H9 (cell line): ENCODE data around the gene DDX6. TPM values are rescaled to one million over a fixed set of nuclear protein-coding genes. Genes with fewer than 3 reads are reported as not detected.

Experiments used
- DNase-seq: peaks from one replicate; pipeline ENCODE4 v3.0.0-alpha.2; 2017
- H2AFZ ChIP-seq: one replicate; pipeline ENCODE4 v1.6.1; 2013; ENCODE audit warnings: mild to moderate bottlenecking, low read length, control low read depth, moderate library complexity
- H2AK5ac ChIP-seq: 2 replicates; pipeline ENCODE4 v1.6.1; 2013; ENCODE audit warnings: low read length, control low read depth, mixed read lengths; ENCODE audit not compliant: insufficient read length
- H2BK120ac ChIP-seq: one replicate; pipeline ENCODE4 v1.6.1; 2013; ENCODE audit warnings: low read depth, mild to moderate bottlenecking, low read length, control low read depth, inconsistent platforms; ENCODE audit not compliant: poor library complexity, severe bottlenecking
- H2BK12ac ChIP-seq: 2 replicates; pipeline ENCODE4 v1.6.1; 2013; ENCODE audit warnings: low read length, control low read depth, mixed read lengths, low read depth; ENCODE audit not compliant: insufficient read length
- H2BK15ac ChIP-seq: 2 replicates; pipeline ENCODE4 v1.6.1; 2013; ENCODE audit warnings: low read depth, low read length, control low read depth
- H2BK20ac ChIP-seq: one replicate; pipeline ENCODE4 v1.6.1; 2013; ENCODE audit warnings: low read depth, mild to moderate bottlenecking, low read length, control low read depth, inconsistent platforms; ENCODE audit not compliant: poor library complexity, severe bottlenecking
- H2BK5ac ChIP-seq: 2 replicates; pipeline ENCODE4 v1.6.1; 2013; ENCODE audit warnings: low read length, control low read depth, mixed read lengths; ENCODE audit not compliant: insufficient read length
- H3K14ac ChIP-seq: 2 replicates; pipeline ENCODE4 v1.6.1; 2013; ENCODE audit warnings: low read length, control low read depth; ENCODE audit not compliant: insufficient read depth
- H3K18ac ChIP-seq: 2 replicates; pipeline ENCODE4 v1.6.1; 2013; ENCODE audit warnings: low read depth, mild to moderate bottlenecking, mixed read lengths, low read length, control low read depth; ENCODE audit not compliant: insufficient read length
- H3K23ac ChIP-seq: 2 replicates; pipeline ENCODE4 v1.6.1; 2013; ENCODE audit warnings: low read length, control low read depth, mixed read lengths, low read depth; ENCODE audit not compliant: insufficient read length
- H3K23me2 ChIP-seq: 2 replicates; pipeline ENCODE4 v1.6.1; 2013; ENCODE audit warnings: low read depth, mild to moderate bottlenecking, mixed read lengths, low read length, control low read depth; ENCODE audit not compliant: insufficient read length, poor library complexity, severe bottlenecking
- H3K27ac ChIP-seq: 2 replicates; pipeline ENCODE4 v1.5.1; 2013; ENCODE audit warnings: low read length, control low read depth, mixed read lengths, low read depth; ENCODE audit not compliant: insufficient read length
- H3K27me3 ChIP-seq: 2 replicates; pipeline ENCODE4 v1.6.1; 2013; ENCODE audit warnings: low read length, control low read depth, inconsistent platforms; ENCODE audit not compliant: insufficient read depth
- H3K4ac ChIP-seq: 2 replicates; pipeline ENCODE4 v1.6.1; 2013; ENCODE audit warnings: low read depth, mild to moderate bottlenecking, control low read depth, inconsistent platforms, low read length, moderate library complexity
- H3K4me1 ChIP-seq: 2 replicates; pipeline ENCODE4 v1.6.1; 2013; ENCODE audit warnings: low read length, control low read depth, inconsistent platforms; ENCODE audit not compliant: insufficient read depth
- H3K4me2 ChIP-seq: 2 replicates; pipeline ENCODE4 v1.6.1; 2013; ENCODE audit warnings: low read length, control low read depth, mixed read lengths; ENCODE audit not compliant: insufficient read length, insufficient read depth
- H3K56ac ChIP-seq: 2 replicates; pipeline ENCODE4 v1.6.1; 2013; ENCODE audit warnings: low read depth, mild to moderate bottlenecking, mixed read lengths, low read length, control low read depth; ENCODE audit not compliant: insufficient read length
- H3K79me1 ChIP-seq: 2 replicates; pipeline ENCODE4 v1.6.1; 2013; ENCODE audit warnings: low read depth, mild to moderate bottlenecking, moderate library complexity, low read length, control low read depth, inconsistent platforms; ENCODE audit not compliant: insufficient read depth, poor library complexity, severe bottlenecking
- H3K79me2 ChIP-seq: 2 replicates; pipeline ENCODE4 v1.6.1; 2013; ENCODE audit warnings: low read length, control low read depth, inconsistent platforms; ENCODE audit not compliant: insufficient read depth
- H3K9ac ChIP-seq: 2 replicates; pipeline ENCODE4 v1.6.1; 2013; ENCODE audit warnings: low read length, control low read depth, mixed read lengths; ENCODE audit not compliant: insufficient read length; ENCODE audit errors: extremely low read depth
- H3K9me3 ChIP-seq: one replicate; pipeline ENCODE4 v1.6.1; 2013; ENCODE audit warnings: low read depth, low read length, inconsistent platforms; ENCODE audit not compliant: control insufficient read depth
- H3T11ph ChIP-seq: one replicate; pipeline ENCODE4 v1.6.1; 2013; ENCODE audit warnings: mild to moderate bottlenecking, low read length, control low read depth, inconsistent platforms
- H4K20me1 ChIP-seq: one replicate; pipeline ENCODE4 v1.6.1; 2013; ENCODE audit not compliant: control insufficient read depth, insufficient read length, insufficient read depth
- H4K5ac ChIP-seq: 2 replicates; pipeline ENCODE4 v1.6.1; 2013; ENCODE audit warnings: low read depth, mild to moderate bottlenecking, mixed read lengths, low read length, control low read depth; ENCODE audit not compliant: insufficient read length
- H4K8ac ChIP-seq: replicated peaks from 2 replicates; pipeline ENCODE4 v1.6.1; 2013; ENCODE audit warnings: low read length, control low read depth, mixed read lengths, low read depth; ENCODE audit not compliant: insufficient read length
- H4K91ac ChIP-seq: 2 replicates; pipeline ENCODE4 v1.6.1; 2013; ENCODE audit warnings: low read depth, mild to moderate bottlenecking, moderate library complexity, mixed read lengths, low read length, control low read depth; ENCODE audit not compliant: insufficient read length
- H3K27ac Mint-ChIP-seq, 3 experiments: 2 replicates in 2 of 3; 3 replicates in 1 of 3; pipeline ENCODE4 v1.8.0; 2020 to 2021; ENCODE audit warnings: mixed read lengths in 3 of 3, mild to moderate bottlenecking in 1 of 3, moderate library complexity in 1 of 3
- H3K27me3 Mint-ChIP-seq: 2 replicates; pipeline ENCODE4 v1.8.0; 2021; ENCODE audit warnings: low read depth, mild to moderate bottlenecking, moderate library complexity, mixed read lengths
- H3K36me3 Mint-ChIP-seq, 3 experiments: 2 replicates in 2 of 3; 3 replicates in 1 of 3; pipeline ENCODE4 v1.8.0; 2020 to 2021; ENCODE audit warnings: low read depth in 3 of 3, mixed read lengths in 3 of 3; ENCODE audit not compliant: insufficient read depth in 1 of 3
- H3K4me1 Mint-ChIP-seq, 2 experiments: 2 replicates each; pipeline ENCODE4 v1.8.0; 2020; ENCODE audit warnings: mixed read lengths in 2 of 2
- H3K4me3 Mint-ChIP-seq, 2 experiments: 2 replicates in 1 of 2; 3 replicates in 1 of 2; pipeline ENCODE4 v1.8.0; 2020 to 2021; ENCODE audit warnings: mild to moderate bottlenecking in 2 of 2, mixed read lengths in 2 of 2, moderate library complexity in 1 of 2
- H3K9me3 Mint-ChIP-seq, 2 experiments: 2 replicates in 1 of 2; 3 replicates in 1 of 2; pipeline ENCODE4 v1.8.0; 2020; ENCODE audit warnings: mild to moderate bottlenecking in 2 of 2, mixed read lengths in 2 of 2, moderate library complexity in 1 of 2
- WGBS: extraction: QIAGEN DNeasy Blood & Tissue Kit; methylation state at CpG from one replicate; pipeline ENCODE4 v1.1.7; 2013; ENCODE audit warnings: missing lambda C conversion rate, low lambda C conversion rate, mixed read lengths; ENCODE audit not compliant: insufficient read length; ENCODE audit errors: extremely low coverage; 5-methylcytosine and 5-hydroxymethylcytosine counted together
- total RNA-seq: library from RNA; stranded (reverse); gene quantifications from 2 replicates; pipeline ENCODE4 v1.2.1, GENCODE V29; 2021
- TF ChIP-seq, protein P1 (sequence below): fragments of 200-600 bp; sonication (generic); conservative IDR thresholded peaks from 3 replicates; pipeline ENCODE4 v1.8.0; 2021; ENCODE audit warnings: antibody characterized with exemption, mild to moderate bottlenecking

DDX6 gene
- total RNA-seq, 1 experiment from 2014 or later, result 221 TPM

- Histone ChIP-seq H2AFZ (no peak overlapping the region), H2BK120ac (no peak overlapping the region), H3K4me1 (no peaks in the 10 kb centered on the region), H3K9me3 (no peaks in the 10 kb centered on the region), H4K5ac (no peak overlapping the region), H3K18ac (no peak overlapping the region), H2BK15ac (no peak overlapping the region), H4K91ac (no peak overlapping the region), H3K79me1 (peaks cover 12% of the 10 kb centered on the region), H2AK5ac (no peak overlapping the region), H3K23ac (no peak overlapping the region), H4K8ac (no peak overlapping the region), H2BK12ac (no peak overlapping the region), H3K79me2 (peaks cover 6% of the 10 kb centered on the region), H2BK5ac (no peak overlapping the region), H3K14ac (no peak overlapping the region), H3K56ac (no peak overlapping the region), H3K27me3 (no peaks in the 10 kb centered on the region), H3K23me2 (no peaks in the 10 kb centered on the region), H2BK20ac (no peak overlapping the region), H3K4ac (no peak overlapping the region), H3T11ph (no peak overlapping the region), H4K20me1 (no peaks in the 10 kb centered on the region), H3K4me2 (no peak overlapping the region), H3K9ac (no peak overlapping the region), H3K27ac (no peak overlapping the region)
- DNase-seq, result no peak
- no CpG with 5 or more reads among the region's 4 CpGs for WGBS
- no peaks in the 10 kb centered on the region for H3K27me3 Mint-ChIP-seq
- TF ChIP-seq, protein P1, sequence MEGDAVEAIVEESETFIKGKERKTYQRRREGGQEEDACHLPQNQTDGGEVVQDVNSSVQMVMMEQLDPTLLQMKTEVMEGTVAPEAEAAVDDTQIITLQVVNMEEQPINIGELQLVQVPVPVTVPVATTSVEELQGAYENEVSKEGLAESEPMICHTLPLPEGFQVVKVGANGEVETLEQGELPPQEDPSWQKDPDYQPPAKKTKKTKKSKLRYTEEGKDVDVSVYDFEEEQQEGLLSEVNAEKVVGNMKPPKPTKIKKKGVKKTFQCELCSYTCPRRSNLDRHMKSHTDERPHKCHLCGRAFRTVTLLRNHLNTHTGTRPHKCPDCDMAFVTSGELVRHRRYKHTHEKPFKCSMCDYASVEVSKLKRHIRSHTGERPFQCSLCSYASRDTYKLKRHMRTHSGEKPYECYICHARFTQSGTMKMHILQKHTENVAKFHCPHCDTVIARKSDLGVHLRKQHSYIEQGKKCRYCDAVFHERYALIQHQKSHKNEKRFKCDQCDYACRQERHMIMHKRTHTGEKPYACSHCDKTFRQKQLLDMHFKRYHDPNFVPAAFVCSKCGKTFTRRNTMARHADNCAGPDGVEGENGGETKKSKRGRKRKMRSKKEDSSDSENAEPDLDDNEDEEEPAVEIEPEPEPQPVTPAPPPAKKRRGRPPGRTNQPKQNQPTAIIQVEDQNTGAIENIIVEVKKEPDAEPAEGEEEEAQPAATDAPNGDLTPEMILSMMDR, result no peak
- H3K9me3 Mint-ChIP-seq, result no peaks in the 10 kb centered on the region
- H3K36me3 Mint-ChIP-seq, result peaks cover 29 to 89% (median 84%) of the 10 kb centered on the region in 3 experiments
- no peak overlapping the region for H3K27ac Mint-ChIP-seq
- H3K4me3 Mint-ChIP-seq, result no peak overlapping the region
- peaks cover 0 to 2% of the 10 kb centered on the region in 2 experiments; a peak in 1 of 4 replicates for H3K4me1 Mint-ChIP-seq
Observed at GRCh38 chr11:118766035-118766434, 24.9 kb downstream of the DDX6 start.
